Uterus (tissue), 2 donors: ENCODE data around the gene MUSTN1.

Experiments
- POLR2A ChIP-seq, 2 donors: fragments of 450-650 bp; IDR thresholded peaks; one replicate each; pipeline ENCODE4 v1.6.1; 2016; ENCODE audit warnings: antibody characterized with exemption in 2 of 2, mild to moderate bottlenecking in 1 of 2, moderate library complexity in 1 of 2
- TF ChIP-seq, protein P1 (sequence below), 4 experiments: fragments of 200-600 bp in 2 of 4; fragments of 450-650 bp in 2 of 4; sonication (generic) in 2 of 4; IDR thresholded peaks; one replicate each; pipeline ENCODE4 v1.5.1; 2016 to 2019; ENCODE audit warnings: antibody characterized with exemption in 4 of 4, mild to moderate bottlenecking in 2 of 4, moderate library complexity in 1 of 4

DNA sequence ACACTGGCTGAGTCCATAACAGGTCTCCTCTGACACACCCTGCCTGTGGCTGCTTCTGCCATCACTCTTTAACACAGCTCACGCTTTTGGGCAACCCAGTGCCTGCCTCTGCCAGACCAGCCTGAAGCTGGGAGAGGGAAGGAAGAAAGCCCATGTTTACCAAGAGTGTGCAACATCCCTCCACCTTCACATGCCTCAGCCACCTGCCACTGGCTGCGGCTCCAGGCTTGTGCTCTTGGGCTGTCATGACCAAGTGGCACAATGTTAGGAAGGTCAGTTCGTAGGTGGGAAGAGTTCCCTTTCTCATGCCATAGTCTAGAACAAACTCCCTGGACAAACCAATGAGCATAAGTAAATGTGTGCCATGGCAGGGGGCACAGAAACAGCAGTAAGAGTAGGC, 42.3 kb upstream of the MUSTN1 start:
- TF ChIP-seq, protein P1, sequence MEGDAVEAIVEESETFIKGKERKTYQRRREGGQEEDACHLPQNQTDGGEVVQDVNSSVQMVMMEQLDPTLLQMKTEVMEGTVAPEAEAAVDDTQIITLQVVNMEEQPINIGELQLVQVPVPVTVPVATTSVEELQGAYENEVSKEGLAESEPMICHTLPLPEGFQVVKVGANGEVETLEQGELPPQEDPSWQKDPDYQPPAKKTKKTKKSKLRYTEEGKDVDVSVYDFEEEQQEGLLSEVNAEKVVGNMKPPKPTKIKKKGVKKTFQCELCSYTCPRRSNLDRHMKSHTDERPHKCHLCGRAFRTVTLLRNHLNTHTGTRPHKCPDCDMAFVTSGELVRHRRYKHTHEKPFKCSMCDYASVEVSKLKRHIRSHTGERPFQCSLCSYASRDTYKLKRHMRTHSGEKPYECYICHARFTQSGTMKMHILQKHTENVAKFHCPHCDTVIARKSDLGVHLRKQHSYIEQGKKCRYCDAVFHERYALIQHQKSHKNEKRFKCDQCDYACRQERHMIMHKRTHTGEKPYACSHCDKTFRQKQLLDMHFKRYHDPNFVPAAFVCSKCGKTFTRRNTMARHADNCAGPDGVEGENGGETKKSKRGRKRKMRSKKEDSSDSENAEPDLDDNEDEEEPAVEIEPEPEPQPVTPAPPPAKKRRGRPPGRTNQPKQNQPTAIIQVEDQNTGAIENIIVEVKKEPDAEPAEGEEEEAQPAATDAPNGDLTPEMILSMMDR (IDR thresholded peaks at IDR 0.05), result no peak
- no peak for TF ChIP-seq POLR2A (IDR thresholded peaks at IDR 0.05)
